Heart right ventricle (tissue), 16 donors: ENCODE results near the gene LDLRAD1. TPM values are rescaled to one million over a fixed set of nuclear protein-coding genes. Genes with fewer than 3 reads are reported as not detected.
"Not testable (repeated sequence)": the region's sequence is repeated elsewhere in the genome, so short reads cannot be mapped to it uniquely, and the experiment has no call there.

Experiments used
- ATAC-seq, 8 donors: fragments of 200-7000 bp; cut with Tn5 transposase; one replicate each; pipeline ENCODE4 v1.9.1; 2020; ENCODE audit warnings: mild to moderate bottlenecking in 8 of 8, moderate library complexity in 8 of 8, moderate number of reproducible peaks in 1 of 8
- DNase-seq, 2 donors: peaks; one replicate each; pipeline ENCODE4 v3.0.0-alpha.2; 2020
- H3K27ac ChIP-seq, 10 donors: fragments of 200-600 bp; sonication (generic) in 2 of 10; one replicate each; pipeline versions ENCODE4 v1.5.0 to v1.8.0; 2020 to 2022; ENCODE audit warnings: mild to moderate bottlenecking in 3 of 10
- H3K27me3 ChIP-seq, 7 donors: fragments of 200-600 bp; one replicate each; pipeline ENCODE4 v1.8.0; 2021 to 2022; ENCODE audit warnings: mild to moderate bottlenecking in 2 of 7
- H3K36me3 ChIP-seq, 9 donors: fragments of 200-600 bp; sonication (generic) in 1 of 9; one replicate each; pipeline versions ENCODE4 v1.5.0 to v1.8.0; 2020 to 2022; ENCODE audit warnings: mild to moderate bottlenecking in 2 of 9
- H3K4me1 ChIP-seq, 9 donors: fragments of 200-600 bp; sonication (generic) in 1 of 9; one replicate each; pipeline versions ENCODE4 v1.5.0 to v1.8.0; 2020 to 2022; ENCODE audit warnings: mild to moderate bottlenecking in 4 of 9
- H3K4me3 ChIP-seq, 10 donors: fragments of 200-600 bp; sonication (generic) in 2 of 10; one replicate each; pipeline versions ENCODE4 v1.5.0 to v1.8.0; 2020 to 2022; ENCODE audit warnings: mild to moderate bottlenecking in 7 of 10, moderate library complexity in 2 of 10
- H3K9me3 ChIP-seq, 11 donors: fragments of 200-600 bp in 10 of 11; sonication (generic) in 2 of 11; one replicate each; pipeline versions ENCODE4 v1.5.0 to v1.8.0; 2013 to 2022; ENCODE audit warnings: mild to moderate bottlenecking in 2 of 11, control low read depth in 1 of 11, moderate library complexity in 1 of 11
- WGBS, 2 donors: extraction: QIAGEN DNeasy Blood & Tissue Kit; methylation state at CpG; one replicate each; pipeline ENCODE4 v1.1.7; 2013; ENCODE audit warnings: inconsistent platforms in 1 of 2; 5-methylcytosine and 5-hydroxymethylcytosine counted together
- intact Hi-C, 10 donors: fragments of 100-400 bp; cut with DNase I; formaldehyde crosslinking; loops; one replicate each; pipeline versions ENCODE4 v1.11.1 to v1.14.2; 2022
- polyA plus RNA-seq, 2 donors: library from polyadenylated mRNA; stranded (reverse); fragments of 200-250 nt; gene quantifications; one replicate each; pipeline ENCODE4 v1.2.3, GENCODE V29; 2013
- total RNA-seq, 10 donors: library from RNA; stranded (reverse); fragmentation: NEBNext Ultra II Directional in 3 of 10; extraction: Animal tissue kit (Norgen Biotek cat#: 25700) in 3 of 10; gene quantifications; one replicate each; pipeline versions ENCODE4 v1.2.1 to v1.2.4, GENCODE V29; 2021 to 2023
- TF ChIP-seq, protein P1 (sequence below), 9 donors: fragments of 200-600 bp; sonication (generic) in 2 of 9; IDR thresholded peaks; one replicate each; pipeline versions ENCODE4 v1.5.0 to v1.8.0; 2021 to 2022; ENCODE audit warnings: antibody characterized with exemption in 9 of 9, mild to moderate bottlenecking in 5 of 9, moderate library complexity in 1 of 9
- donor health status: Arrhythmogenic right ventricular cardiomyopathy.
- donor health status: ischemic (EF 13 %, LVEDD 7.1; RV severe dilation, severe dysfunction).
- donor health status: healthy with polysubstance abuse.
- donor health status: DM: no; HTN: yes; CAD: no.
- donor health status: DM: no; HTN: no; CAD: no.
- donor health status: ischemic (EF 25% LVEDD 6.9; RV normal size, moderate dysfunction).
- donor health status: ischemic (EF 25% LVEDD 5.7; RV mildly dilated, moderate dysfunction).
- donor health status: healthy.
- donor health status: DM: yes; HTN: yes; CAD: no.
- donor health status: Ischemic cardiomyopathy.
- donor health status: ischemic (EF 35%, LVEDD 5.7; RV mildly dilated, moderate dysfunction).
- donor health status: nonischemic (EF 11% LVEDD 7.7; RV severe dilation, severe dysfunction).
- donor health status: DM: yes; HTN: yes; CAD: no.
- donor health status: PGD.
- donor health status: ischemic (EF 29% LVEDD 5.4; RV normal size, mild dysfunction).
- donor health status: nonischemic (EF 23%, LVEDD 6.1; RV moderate dilation, normal function).

Gene LDLRAD1
- total and polyA plus RNA-seq, 12 donors: not detected

GRCh38 chr1:54037476-54037875 lies 19.5 kb upstream of the LDLRAD1 start:
- Histone ChIP-seq H3K9me3 (no peaks in the 10 kb centered on the region), H3K4me1 (peaks cover 0 to 11% (median 0%) of the 10 kb centered on the region in 9 donors), H3K27me3 (no peaks in the 10 kb centered on the region), H3K27ac (no peak overlapping the region), H3K4me3 (no peak overlapping the region), H3K36me3 (peaks cover 0 to 100% (median 72%) of the 10 kb centered on the region in 9 donors)
- TF ChIP-seq, protein P1, sequence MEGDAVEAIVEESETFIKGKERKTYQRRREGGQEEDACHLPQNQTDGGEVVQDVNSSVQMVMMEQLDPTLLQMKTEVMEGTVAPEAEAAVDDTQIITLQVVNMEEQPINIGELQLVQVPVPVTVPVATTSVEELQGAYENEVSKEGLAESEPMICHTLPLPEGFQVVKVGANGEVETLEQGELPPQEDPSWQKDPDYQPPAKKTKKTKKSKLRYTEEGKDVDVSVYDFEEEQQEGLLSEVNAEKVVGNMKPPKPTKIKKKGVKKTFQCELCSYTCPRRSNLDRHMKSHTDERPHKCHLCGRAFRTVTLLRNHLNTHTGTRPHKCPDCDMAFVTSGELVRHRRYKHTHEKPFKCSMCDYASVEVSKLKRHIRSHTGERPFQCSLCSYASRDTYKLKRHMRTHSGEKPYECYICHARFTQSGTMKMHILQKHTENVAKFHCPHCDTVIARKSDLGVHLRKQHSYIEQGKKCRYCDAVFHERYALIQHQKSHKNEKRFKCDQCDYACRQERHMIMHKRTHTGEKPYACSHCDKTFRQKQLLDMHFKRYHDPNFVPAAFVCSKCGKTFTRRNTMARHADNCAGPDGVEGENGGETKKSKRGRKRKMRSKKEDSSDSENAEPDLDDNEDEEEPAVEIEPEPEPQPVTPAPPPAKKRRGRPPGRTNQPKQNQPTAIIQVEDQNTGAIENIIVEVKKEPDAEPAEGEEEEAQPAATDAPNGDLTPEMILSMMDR (IDR thresholded peaks at IDR 0.05): no peak
- intact Hi-C loops: loop anchor here in 1 of 10 donors (10.0 kb wide), 1 partner anchor 173 kb away; no protein-coding TSS in a partner anchor
- DNase-seq (no peak), ATAC-seq (peak in 4 of 8 donors; percentile 62 to 78 (median 68))

DNA sequence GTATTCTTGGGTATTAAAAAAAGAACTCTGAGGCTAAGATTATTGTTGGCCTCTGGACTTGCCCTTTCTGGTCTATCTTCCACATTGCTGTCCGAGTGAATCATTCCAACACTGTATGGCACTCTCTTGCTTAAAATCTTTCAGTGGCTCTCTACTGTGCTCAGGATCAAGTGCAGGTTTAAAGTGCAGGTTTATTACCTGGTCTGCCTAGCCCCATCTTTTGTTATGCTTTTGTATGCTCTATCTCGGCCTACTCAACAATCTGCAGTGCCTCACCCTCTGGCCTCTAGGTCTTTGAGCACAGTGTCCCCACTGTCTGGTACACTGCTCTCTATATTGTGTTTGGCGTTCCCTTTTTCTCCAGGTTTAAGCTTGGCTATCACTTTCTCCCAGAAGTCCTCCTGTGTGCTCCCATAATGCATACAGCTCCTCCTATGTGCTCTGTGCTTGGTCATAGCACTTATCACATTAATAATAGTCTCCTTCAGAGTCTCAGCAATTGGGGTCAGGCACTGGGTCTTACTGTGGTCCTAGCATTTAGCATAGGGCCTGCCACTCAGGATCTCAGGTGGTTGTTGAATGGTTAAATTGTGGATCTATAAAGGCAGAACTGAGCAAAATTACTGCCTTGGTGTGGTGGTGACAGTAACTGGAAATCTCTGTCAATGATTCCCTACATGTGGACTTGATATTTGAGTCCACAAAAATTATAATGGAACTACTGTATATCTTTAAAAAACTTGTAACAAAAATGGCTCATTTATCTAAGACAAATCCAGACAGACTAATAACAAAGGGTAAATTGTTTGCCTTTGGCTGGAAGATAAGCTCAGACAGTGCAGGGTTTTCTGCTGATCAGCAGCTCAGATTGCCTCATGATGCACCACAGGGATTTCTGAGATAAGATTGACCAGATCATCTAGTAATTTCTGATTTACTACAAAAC lies 10.6 kb upstream of the LDLRAD1 start:
- 77 to 79% methylated on average over 3 of the region's 3 CpGs for WGBS, 2 donors
- ATAC-seq (peak in 5 of 8 donors; percentile 31 to 66 (median 59)), DNase-seq (no peak)
- Histone ChIP-seq H3K36me3 (peaks cover 0 to 47% (median 33%) of the 10 kb centered on the region in 9 donors), H3K4me1 (peaks cover 0 to 9% (median 6%) of the 10 kb centered on the region in 9 donors), H3K4me3 (no peak overlapping the region), H3K27ac (peak overlapping the region in 3 of 10 donors; percentile 5 to 41 (median 38)), H3K9me3 (no peaks in the 10 kb centered on the region), H3K27me3 (no peaks in the 10 kb centered on the region)
- intact Hi-C loops: no loop called here
- TF ChIP-seq, protein P1 (IDR thresholded peaks at IDR 0.05): no peak

- intact Hi-C loops: no loop called here
- 67 to 72% methylated on average over 5 of the region's 5 CpGs for WGBS, 2 donors
- H3K4me3 ChIP-seq: no peak overlapping the region
- H3K36me3 ChIP-seq: peaks cover 0 to 40% (median 28%) of the 10 kb centered on the region in 9 donors
- H3K27me3 ChIP-seq: no peaks in the 10 kb centered on the region
- ATAC-seq (peak; percentile 49 to 95 (median 92)), DNase-seq (peak in 1 of 2 donors; percentile 53)
- H3K4me1 ChIP-seq: peaks cover 0 to 9% (median 6%) of the 10 kb centered on the region in 9 donors
- no peaks in the 10 kb centered on the region for H3K9me3 ChIP-seq
- TF ChIP-seq, protein P1 (IDR thresholded peaks at IDR 0.05): no peak
- H3K27ac ChIP-seq: peak overlapping the region in 2 of 10 donors; percentile 38 to 41
These were observed 9.9 kb upstream of the LDLRAD1 start for GRCh38 chr1:54027848-54028247.

DNA sequence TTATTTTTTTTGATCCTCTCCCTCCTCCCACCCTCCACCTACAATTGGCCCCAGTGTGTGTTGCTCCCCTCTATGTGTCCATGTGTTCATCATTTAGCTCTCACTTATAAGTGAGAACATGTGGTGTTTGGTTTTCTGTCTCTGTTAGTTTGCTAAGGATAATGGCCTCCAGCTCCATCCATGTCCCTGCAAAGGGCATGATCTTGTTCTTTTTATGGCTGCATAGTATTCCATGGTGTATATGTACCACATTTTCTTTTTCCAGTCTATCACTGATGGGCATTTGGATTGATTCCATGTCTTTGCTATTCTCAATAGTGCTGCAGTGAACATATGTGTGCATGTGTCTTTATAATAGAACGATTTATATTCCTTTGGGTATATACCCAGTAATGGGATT lies 6.8 kb upstream of the LDLRAD1 start:
- intact Hi-C loops: not testable (repeated sequence)

More for the DNA sequence above, 6.8 kb upstream of the LDLRAD1 start:
- not testable (repeated sequence) for H3K9me3 ChIP-seq, ATAC-seq, H3K27me3 ChIP-seq, H3K27ac ChIP-seq, H3K36me3 ChIP-seq, DNase-seq, H3K4me1 ChIP-seq, H3K4me3 ChIP-seq
- 87 to 90% methylated on average over 1 of the region's 1 CpG for WGBS, 2 donors
